Stimulated activated CD4-positive, alpha-beta T cell treated with anti-CD3 and anti-CD28 coated beads, Interleukin-1b, Interleukin-23, amount 100 ng/mL, for 1 hour (primary cell): ENCODE data around the gene STUB1.

Source experiments
- DNase-seq, 2 donors: peaks; one replicate each; pipeline ENCODE4 v3.0.0-alpha.2; 2020; ENCODE audit warnings: low read depth in 2 of 2

STUB1 gene

DNA sequence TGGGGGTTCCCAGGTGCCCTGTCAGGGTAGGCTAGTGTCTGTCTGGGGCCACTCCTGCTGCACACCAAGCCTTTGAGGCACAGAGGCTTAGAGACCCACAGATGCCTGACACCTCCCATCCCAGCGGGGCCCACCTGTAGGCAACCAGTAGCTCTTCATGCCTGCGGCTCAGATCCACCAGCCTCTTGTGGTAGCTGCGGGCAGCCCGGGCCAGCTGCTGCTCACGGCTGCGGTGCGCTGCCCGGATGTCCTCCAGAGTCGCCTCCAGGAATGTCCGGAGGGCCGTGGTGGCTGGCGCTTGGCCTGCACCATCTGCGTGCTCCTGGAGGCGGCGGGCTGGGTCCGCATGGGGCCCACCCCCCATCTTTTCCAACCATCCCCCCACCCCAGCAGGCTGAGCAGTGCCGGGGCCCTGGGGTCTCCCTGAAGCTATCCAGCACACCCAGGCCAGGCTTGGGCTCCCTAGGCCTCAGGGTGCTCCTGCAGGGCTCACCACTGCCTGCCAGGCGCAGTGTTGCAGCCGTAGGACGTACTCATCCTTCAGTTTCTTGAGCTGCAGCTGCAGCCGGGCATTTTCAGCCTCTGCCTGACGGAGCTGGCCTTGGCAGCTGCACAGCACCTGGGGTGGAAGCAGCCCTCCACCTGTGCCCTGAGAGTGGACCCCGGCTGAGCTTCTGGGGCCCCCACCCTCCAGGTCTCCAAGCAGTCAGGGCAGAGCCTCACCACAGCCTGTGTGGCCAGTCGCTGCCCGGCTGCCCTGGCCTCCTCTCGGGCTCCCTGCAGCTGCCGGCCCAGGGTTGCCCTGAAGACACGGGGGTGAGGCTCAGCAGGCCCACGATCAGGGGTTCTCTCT, 44.2 kb downstream of the STUB1 start:
- DNase-seq = no peak

GRCh38 chr16:725041-725376, 44.8 kb downstream of the STUB1 start:
- no peak for DNase-seq

- DNase-seq = no peak
Measured at GRCh38 chr16:725463-726187, 45.4 kb downstream of the STUB1 start.

- DNase-seq = no peak
Measured at GRCh38 chr16:726188-726437, 45.9 kb downstream of the STUB1 start.

DNA sequence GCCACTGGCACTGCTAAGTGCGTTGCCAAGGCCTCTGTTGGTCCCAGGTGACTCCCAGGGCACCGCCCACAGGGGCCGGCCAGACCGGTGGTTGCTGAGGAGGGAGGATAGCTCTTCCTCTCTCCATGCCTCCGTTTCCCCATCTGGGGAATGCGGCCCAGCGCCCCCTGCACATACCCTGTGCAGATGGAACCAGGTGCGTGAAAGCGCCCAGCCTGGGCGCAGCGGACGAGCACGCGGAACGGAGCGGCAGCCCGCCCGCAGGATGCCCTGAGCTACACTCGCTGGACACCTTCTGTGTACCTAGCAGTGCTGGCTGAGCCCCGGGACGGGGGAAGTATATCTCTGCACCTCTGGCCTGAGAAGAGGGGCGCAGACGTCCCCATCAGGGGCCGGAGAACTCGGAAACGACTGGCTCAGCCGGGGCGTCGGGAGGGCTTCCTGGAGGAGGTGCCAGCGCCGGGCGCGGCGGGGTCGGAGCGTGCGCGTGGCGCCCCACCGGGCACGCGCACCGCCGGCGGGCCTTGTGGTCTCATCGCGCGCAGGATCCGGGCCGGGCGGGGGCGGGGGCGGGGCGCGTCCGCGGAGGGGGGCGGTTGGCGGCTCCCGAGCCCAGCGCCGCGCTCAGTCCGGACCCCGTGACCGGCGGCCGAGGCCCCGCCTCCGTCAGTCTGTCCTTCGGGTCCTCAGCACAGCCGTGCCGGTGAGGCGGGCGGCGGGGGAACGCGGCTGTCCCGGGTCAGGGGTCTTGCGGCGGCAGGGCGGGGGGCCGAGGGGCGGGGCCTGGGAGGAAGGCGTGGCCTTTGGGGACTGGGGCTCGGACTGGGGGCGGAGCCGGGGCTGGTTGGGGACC, 46.5 kb downstream of the STUB1 start, which contains the start of the genes CCDC78 and HAGHL:
Gene CCDC78, minus strand, starts transcription at position 6 of the 853 bp plus-strand sequence. CDS start 76 bp downstream, outside the sequence.
Gene HAGHL, plus strand, starts transcription at position 669 of the 853 bp plus-strand sequence. CDS start 404 bp downstream, outside the sequence.
- DNase-seq = peak in 1 of 2 donors; percentile 18

DNA sequence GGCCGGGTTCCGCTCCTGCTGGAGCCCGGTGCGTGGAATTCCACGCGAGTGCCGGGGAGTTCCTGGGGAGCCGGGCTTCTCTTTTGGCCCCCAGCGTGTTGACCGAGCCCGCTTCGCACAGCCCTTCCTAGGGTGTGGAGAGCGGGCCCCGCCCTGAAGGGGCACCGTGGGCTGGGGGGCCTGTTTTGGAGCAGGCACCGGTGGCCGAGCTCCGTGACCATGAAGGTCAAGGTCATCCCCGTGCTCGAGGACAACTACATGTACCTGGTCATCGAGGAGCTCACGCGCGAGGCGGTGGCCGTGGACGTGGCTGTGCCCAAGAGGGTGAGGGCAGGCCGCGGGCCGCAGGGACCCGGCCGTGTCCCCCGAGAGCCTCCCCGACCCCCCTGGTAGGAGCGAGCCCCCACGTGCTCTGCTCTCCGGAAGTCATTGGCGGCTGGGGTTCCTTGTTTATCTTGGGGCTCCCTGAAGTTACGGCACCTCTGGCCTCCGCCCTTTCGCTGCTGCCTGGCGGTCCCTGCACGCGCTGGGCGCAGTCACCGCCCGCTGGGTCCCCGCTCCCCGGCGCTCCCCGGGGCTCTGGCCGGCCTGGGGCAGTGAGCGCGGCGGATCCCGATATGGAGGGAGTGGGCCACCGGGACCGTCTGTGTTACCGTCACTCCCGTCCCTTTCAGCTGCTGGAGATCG, 47.2 kb downstream of the STUB1 start:
- no peak for DNase-seq

- no peak for DNase-seq
Measured at GRCh38 chr16:728131-728889, 48.1 kb downstream of the STUB1 start.

DNA sequence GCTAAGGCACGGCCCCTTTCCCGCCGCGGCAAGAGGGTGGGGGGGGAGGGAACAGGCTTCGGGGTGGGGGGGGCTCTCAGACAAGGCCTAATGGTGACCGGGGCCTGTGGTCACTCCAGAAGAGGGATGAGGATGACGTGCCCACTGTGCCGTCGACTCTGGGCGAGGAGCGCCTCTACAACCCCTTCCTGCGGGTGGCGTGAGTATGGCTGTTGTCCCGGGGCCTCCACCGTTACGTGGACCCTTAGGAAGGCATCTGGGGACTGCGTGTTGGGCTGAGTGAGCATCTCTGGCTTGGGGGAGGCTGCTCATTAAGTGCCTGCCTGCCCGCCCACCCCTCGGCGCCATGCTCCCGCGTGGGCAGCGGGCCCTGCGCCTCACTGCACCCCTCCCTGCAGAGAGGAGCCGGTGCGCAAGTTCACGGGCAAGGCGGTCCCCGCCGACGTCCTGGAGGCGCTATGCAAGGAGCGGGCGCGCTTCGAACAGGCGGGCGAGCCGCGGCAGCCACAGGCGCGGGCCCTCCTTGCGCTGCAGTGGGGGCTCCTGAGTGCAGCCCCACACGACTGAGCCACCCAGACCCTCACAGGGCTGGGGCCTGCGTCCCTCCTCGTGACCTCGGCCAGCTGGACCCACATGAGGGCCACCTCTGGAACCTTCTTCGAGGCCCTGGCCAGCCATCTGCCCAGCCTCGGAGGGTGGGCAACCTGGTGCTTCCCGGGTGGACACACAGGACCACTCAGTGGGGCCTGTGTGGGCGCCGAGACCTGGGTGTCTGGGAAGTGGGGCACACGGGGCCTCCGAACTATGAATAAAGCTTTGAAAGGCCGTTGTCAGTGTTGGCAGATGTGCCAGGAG, 48.9 kb downstream of the STUB1 start:
- DNase-seq = no peak

DNA sequence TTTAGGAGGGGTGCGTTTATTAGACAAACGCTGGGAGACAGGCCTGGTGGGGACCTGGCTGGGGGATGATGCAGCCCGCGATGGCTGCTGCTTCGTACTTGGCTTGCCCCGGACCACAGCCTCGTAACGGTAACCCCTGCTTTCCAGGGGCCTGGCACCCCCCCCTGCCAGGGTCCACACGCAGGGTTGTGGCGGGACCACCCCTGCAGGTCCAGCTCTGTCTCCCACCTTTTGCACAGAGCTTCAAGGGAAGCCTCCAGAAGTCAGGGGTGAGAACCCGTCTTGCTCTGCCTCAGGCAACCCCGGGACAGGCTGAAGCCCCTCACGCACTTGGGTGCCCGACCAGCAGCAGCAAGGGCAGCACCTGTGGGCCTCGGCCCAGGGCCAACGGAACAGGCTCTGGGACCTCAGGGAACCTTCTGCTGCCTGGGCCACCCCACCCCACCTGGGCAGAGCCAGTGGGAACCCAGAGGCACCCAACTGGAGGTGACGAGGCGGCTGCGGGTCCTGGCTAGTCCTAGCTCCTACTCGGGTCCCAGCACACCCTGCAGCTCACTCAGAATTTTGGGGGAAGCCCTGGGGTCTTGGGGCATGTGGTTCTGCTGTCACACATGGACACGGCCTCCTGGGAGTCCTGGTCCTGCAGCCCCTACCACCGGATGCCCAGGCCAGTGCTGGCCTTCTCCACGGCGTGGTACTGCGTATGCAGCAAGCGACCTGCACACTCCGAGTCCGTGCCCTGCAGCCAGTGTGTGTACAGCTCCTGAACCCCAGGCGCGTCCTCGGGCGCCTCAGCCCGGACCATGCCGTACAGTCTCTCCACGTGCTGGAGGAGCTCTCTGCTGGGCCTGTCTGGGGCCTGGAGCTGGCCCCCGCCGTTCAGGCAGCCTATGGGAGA, 49.8 kb downstream of the STUB1 start:
- no peak for DNase-seq

- DNase-seq = no peak
Measured at GRCh38 chr16:730666-731509, 50.7 kb downstream of the STUB1 start.

DNA sequence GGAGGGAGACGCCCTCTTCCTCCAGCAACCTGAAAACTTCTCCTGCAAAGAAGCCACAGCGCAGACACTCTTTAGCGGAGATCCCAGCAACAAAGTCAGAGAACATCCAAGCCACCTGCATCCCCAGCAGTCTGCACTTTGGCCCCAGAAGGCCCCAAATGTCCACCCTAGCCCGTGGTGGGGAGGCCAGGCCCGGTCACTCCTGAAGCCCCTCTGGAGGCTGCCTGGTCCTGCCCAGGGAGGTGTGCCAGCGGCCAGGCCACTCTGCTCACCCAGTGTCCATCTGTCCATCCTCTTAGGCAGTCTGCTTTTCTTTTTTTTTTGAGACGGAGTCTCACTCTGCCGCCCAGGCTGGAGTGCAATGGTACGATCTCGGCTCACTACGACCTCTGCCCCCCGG, 52.1 kb downstream of the STUB1 start:
- DNase-seq = no peak
